H9 (cell line): Measurements from ENCODE around the gene CCIN. TPM values are rescaled to one million over a fixed set of nuclear protein-coding genes. Genes with fewer than 3 reads are reported as not detected.

Experiments
- DNase-seq: peaks from one replicate; pipeline ENCODE4 v3.0.0-alpha.2; 2017
- H2AFZ ChIP-seq: one replicate; pipeline ENCODE4 v1.6.1; 2013; ENCODE audit warnings: mild to moderate bottlenecking, low read length, control low read depth, moderate library complexity
- H2AK5ac ChIP-seq: 2 replicates; pipeline ENCODE4 v1.6.1; 2013; ENCODE audit warnings: low read length, control low read depth, mixed read lengths; ENCODE audit not compliant: insufficient read length
- H2BK120ac ChIP-seq: one replicate; pipeline ENCODE4 v1.6.1; 2013; ENCODE audit warnings: low read depth, mild to moderate bottlenecking, low read length, control low read depth, inconsistent platforms; ENCODE audit not compliant: poor library complexity, severe bottlenecking
- H2BK12ac ChIP-seq: 2 replicates; pipeline ENCODE4 v1.6.1; 2013; ENCODE audit warnings: low read length, control low read depth, mixed read lengths, low read depth; ENCODE audit not compliant: insufficient read length
- H2BK15ac ChIP-seq: 2 replicates; pipeline ENCODE4 v1.6.1; 2013; ENCODE audit warnings: low read depth, low read length, control low read depth
- H2BK20ac ChIP-seq: one replicate; pipeline ENCODE4 v1.6.1; 2013; ENCODE audit warnings: low read depth, mild to moderate bottlenecking, low read length, control low read depth, inconsistent platforms; ENCODE audit not compliant: poor library complexity, severe bottlenecking
- H2BK5ac ChIP-seq: 2 replicates; pipeline ENCODE4 v1.6.1; 2013; ENCODE audit warnings: low read length, control low read depth, mixed read lengths; ENCODE audit not compliant: insufficient read length
- H3K14ac ChIP-seq: 2 replicates; pipeline ENCODE4 v1.6.1; 2013; ENCODE audit warnings: low read length, control low read depth; ENCODE audit not compliant: insufficient read depth
- H3K18ac ChIP-seq: 2 replicates; pipeline ENCODE4 v1.6.1; 2013; ENCODE audit warnings: low read depth, mild to moderate bottlenecking, mixed read lengths, low read length, control low read depth; ENCODE audit not compliant: insufficient read length
- H3K23ac ChIP-seq: 2 replicates; pipeline ENCODE4 v1.6.1; 2013; ENCODE audit warnings: low read length, control low read depth, mixed read lengths, low read depth; ENCODE audit not compliant: insufficient read length
- H3K23me2 ChIP-seq: 2 replicates; pipeline ENCODE4 v1.6.1; 2013; ENCODE audit warnings: low read depth, mild to moderate bottlenecking, mixed read lengths, low read length, control low read depth; ENCODE audit not compliant: insufficient read length, poor library complexity, severe bottlenecking
- H3K27ac ChIP-seq: 2 replicates; pipeline ENCODE4 v1.5.1; 2013; ENCODE audit warnings: low read length, control low read depth, mixed read lengths, low read depth; ENCODE audit not compliant: insufficient read length
- H3K27me3 ChIP-seq: 2 replicates; pipeline ENCODE4 v1.6.1; 2013; ENCODE audit warnings: low read length, control low read depth, inconsistent platforms; ENCODE audit not compliant: insufficient read depth
- H3K4ac ChIP-seq: 2 replicates; pipeline ENCODE4 v1.6.1; 2013; ENCODE audit warnings: low read depth, mild to moderate bottlenecking, control low read depth, inconsistent platforms, low read length, moderate library complexity
- H3K4me1 ChIP-seq: 2 replicates; pipeline ENCODE4 v1.6.1; 2013; ENCODE audit warnings: low read length, control low read depth, inconsistent platforms; ENCODE audit not compliant: insufficient read depth
- H3K4me2 ChIP-seq: 2 replicates; pipeline ENCODE4 v1.6.1; 2013; ENCODE audit warnings: low read length, control low read depth, mixed read lengths; ENCODE audit not compliant: insufficient read length, insufficient read depth
- H3K56ac ChIP-seq: 2 replicates; pipeline ENCODE4 v1.6.1; 2013; ENCODE audit warnings: low read depth, mild to moderate bottlenecking, mixed read lengths, low read length, control low read depth; ENCODE audit not compliant: insufficient read length
- H3K79me1 ChIP-seq: 2 replicates; pipeline ENCODE4 v1.6.1; 2013; ENCODE audit warnings: low read depth, mild to moderate bottlenecking, moderate library complexity, low read length, control low read depth, inconsistent platforms; ENCODE audit not compliant: insufficient read depth, poor library complexity, severe bottlenecking
- H3K79me2 ChIP-seq: 2 replicates; pipeline ENCODE4 v1.6.1; 2013; ENCODE audit warnings: low read length, control low read depth, inconsistent platforms; ENCODE audit not compliant: insufficient read depth
- H3K9ac ChIP-seq: 2 replicates; pipeline ENCODE4 v1.6.1; 2013; ENCODE audit warnings: low read length, control low read depth, mixed read lengths; ENCODE audit not compliant: insufficient read length; ENCODE audit errors: extremely low read depth
- H3K9me3 ChIP-seq: one replicate; pipeline ENCODE4 v1.6.1; 2013; ENCODE audit warnings: low read depth, low read length, inconsistent platforms; ENCODE audit not compliant: control insufficient read depth
- H3T11ph ChIP-seq: one replicate; pipeline ENCODE4 v1.6.1; 2013; ENCODE audit warnings: mild to moderate bottlenecking, low read length, control low read depth, inconsistent platforms
- H4K20me1 ChIP-seq: one replicate; pipeline ENCODE4 v1.6.1; 2013; ENCODE audit not compliant: control insufficient read depth, insufficient read length, insufficient read depth
- H4K5ac ChIP-seq: 2 replicates; pipeline ENCODE4 v1.6.1; 2013; ENCODE audit warnings: low read depth, mild to moderate bottlenecking, mixed read lengths, low read length, control low read depth; ENCODE audit not compliant: insufficient read length
- H4K8ac ChIP-seq: replicated peaks from 2 replicates; pipeline ENCODE4 v1.6.1; 2013; ENCODE audit warnings: low read length, control low read depth, mixed read lengths, low read depth; ENCODE audit not compliant: insufficient read length
- H4K91ac ChIP-seq: 2 replicates; pipeline ENCODE4 v1.6.1; 2013; ENCODE audit warnings: low read depth, mild to moderate bottlenecking, moderate library complexity, mixed read lengths, low read length, control low read depth; ENCODE audit not compliant: insufficient read length
- H3K27ac Mint-ChIP-seq, 3 experiments: 2 replicates in 2 of 3; 3 replicates in 1 of 3; pipeline ENCODE4 v1.8.0; 2020 to 2021; ENCODE audit warnings: mixed read lengths in 3 of 3, mild to moderate bottlenecking in 1 of 3, moderate library complexity in 1 of 3
- H3K27me3 Mint-ChIP-seq: 2 replicates; pipeline ENCODE4 v1.8.0; 2021; ENCODE audit warnings: low read depth, mild to moderate bottlenecking, moderate library complexity, mixed read lengths
- H3K36me3 Mint-ChIP-seq, 3 experiments: 2 replicates in 2 of 3; 3 replicates in 1 of 3; pipeline ENCODE4 v1.8.0; 2020 to 2021; ENCODE audit warnings: low read depth in 3 of 3, mixed read lengths in 3 of 3; ENCODE audit not compliant: insufficient read depth in 1 of 3
- H3K4me1 Mint-ChIP-seq, 2 experiments: 2 replicates each; pipeline ENCODE4 v1.8.0; 2020; ENCODE audit warnings: mixed read lengths in 2 of 2
- H3K4me3 Mint-ChIP-seq, 2 experiments: 2 replicates in 1 of 2; 3 replicates in 1 of 2; pipeline ENCODE4 v1.8.0; 2020 to 2021; ENCODE audit warnings: mild to moderate bottlenecking in 2 of 2, mixed read lengths in 2 of 2, moderate library complexity in 1 of 2
- H3K9me3 Mint-ChIP-seq, 2 experiments: 2 replicates in 1 of 2; 3 replicates in 1 of 2; pipeline ENCODE4 v1.8.0; 2020; ENCODE audit warnings: mild to moderate bottlenecking in 2 of 2, mixed read lengths in 2 of 2, moderate library complexity in 1 of 2
- WGBS: extraction: QIAGEN DNeasy Blood & Tissue Kit; methylation state at CpG from one replicate; pipeline ENCODE4 v1.1.7; 2013; ENCODE audit warnings: missing lambda C conversion rate, low lambda C conversion rate, mixed read lengths; ENCODE audit not compliant: insufficient read length; ENCODE audit errors: extremely low coverage; 5-methylcytosine and 5-hydroxymethylcytosine counted together
- total RNA-seq: library from RNA; stranded (reverse); gene quantifications from 2 replicates; pipeline ENCODE4 v1.2.1, GENCODE V29; 2021
- TF ChIP-seq, protein P1 (sequence below): fragments of 200-600 bp; sonication (generic); conservative IDR thresholded peaks from 3 replicates; pipeline ENCODE4 v1.8.0; 2021; ENCODE audit warnings: antibody characterized with exemption, mild to moderate bottlenecking

The CCIN gene
- total RNA-seq, 1 experiment from 2014 or later = not detected

- H3K27ac ChIP-seq = peak overlapping the region; percentile 10
- WGBS = no CpG with 5 or more reads among the region's 4 CpGs
These were observed 5.4 kb upstream of the CCIN start for GRCh38 chr9:36163786-36164170.

More at GRCh38 chr9:36163786-36164170, 5.4 kb upstream of the CCIN start:
- H3K27me3 ChIP-seq = no peaks in the 10 kb centered on the region
- no peak overlapping the region for H2AFZ ChIP-seq
- no peak overlapping the region for H2BK120ac ChIP-seq
- no peak overlapping the region for H2BK5ac ChIP-seq
- no peak overlapping the region for H3K4ac ChIP-seq
- H3K9ac ChIP-seq = no peak overlapping the region
- no peak for DNase-seq
- H3T11ph ChIP-seq = no peak overlapping the region
- H3K9me3 ChIP-seq = no peaks in the 10 kb centered on the region
- H3K23ac ChIP-seq = no peak overlapping the region
- TF ChIP-seq, protein P1, sequence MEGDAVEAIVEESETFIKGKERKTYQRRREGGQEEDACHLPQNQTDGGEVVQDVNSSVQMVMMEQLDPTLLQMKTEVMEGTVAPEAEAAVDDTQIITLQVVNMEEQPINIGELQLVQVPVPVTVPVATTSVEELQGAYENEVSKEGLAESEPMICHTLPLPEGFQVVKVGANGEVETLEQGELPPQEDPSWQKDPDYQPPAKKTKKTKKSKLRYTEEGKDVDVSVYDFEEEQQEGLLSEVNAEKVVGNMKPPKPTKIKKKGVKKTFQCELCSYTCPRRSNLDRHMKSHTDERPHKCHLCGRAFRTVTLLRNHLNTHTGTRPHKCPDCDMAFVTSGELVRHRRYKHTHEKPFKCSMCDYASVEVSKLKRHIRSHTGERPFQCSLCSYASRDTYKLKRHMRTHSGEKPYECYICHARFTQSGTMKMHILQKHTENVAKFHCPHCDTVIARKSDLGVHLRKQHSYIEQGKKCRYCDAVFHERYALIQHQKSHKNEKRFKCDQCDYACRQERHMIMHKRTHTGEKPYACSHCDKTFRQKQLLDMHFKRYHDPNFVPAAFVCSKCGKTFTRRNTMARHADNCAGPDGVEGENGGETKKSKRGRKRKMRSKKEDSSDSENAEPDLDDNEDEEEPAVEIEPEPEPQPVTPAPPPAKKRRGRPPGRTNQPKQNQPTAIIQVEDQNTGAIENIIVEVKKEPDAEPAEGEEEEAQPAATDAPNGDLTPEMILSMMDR = no peak
- Mint-ChIP-seq H3K4me3 (no peak overlapping the region; a peak in 1 of 5 replicates), H3K4me1 (peaks cover 36 to 47% of the 10 kb centered on the region in 2 experiments), H3K9me3 (no peaks in the 10 kb centered on the region; a peak in 1 of 5 replicates), H3K27ac (peak overlapping the region in 2 of 3 experiments; percentile 83; a peak in 5 of 7 replicates), H3K27me3 (peaks cover 9% of the 10 kb centered on the region), H3K36me3 (peaks cover 0 to 10% (median 0%) of the 10 kb centered on the region in 3 experiments; a peak in 1 of 7 replicates)
- no peak overlapping the region for H2BK15ac ChIP-seq
- no peak overlapping the region for H3K14ac ChIP-seq
- no peaks in the 10 kb centered on the region for H4K20me1 ChIP-seq
- no peaks in the 10 kb centered on the region for H3K79me1 ChIP-seq
- peaks cover 10% of the 10 kb centered on the region for H3K4me1 ChIP-seq
- no peak overlapping the region for H3K56ac ChIP-seq
- no peaks in the 10 kb centered on the region for H3K79me2 ChIP-seq
- no peak overlapping the region for H4K8ac ChIP-seq
- H2AK5ac ChIP-seq = no peak overlapping the region
- H2BK12ac ChIP-seq = no peak overlapping the region
- no peak overlapping the region for H4K91ac ChIP-seq
- no peaks in the 10 kb centered on the region for H3K23me2 ChIP-seq
- no peak overlapping the region for H2BK20ac ChIP-seq
- peak overlapping the region; percentile 22 for H3K18ac ChIP-seq
- H3K4me2 ChIP-seq = peak overlapping the region; percentile 0
- no peak overlapping the region for H4K5ac ChIP-seq
